Dedifferentiated amniotic fluid mesenchymal stem cell (primary cell): ENCODE results near the gene SFI1.
"Not testable (repeated sequence)": the region's sequence is repeated elsewhere in the genome, so short reads cannot be mapped to it uniquely, and the experiment has no call there.

ENCODE experiments used
- DNase-seq: peaks from one replicate; pipeline ENCODE4 v3.0.0-alpha.2; 2016; ENCODE audit errors: extremely low spot score

Gene SFI1

GRCh38 chr22:31588970-31589675 lies 92.8 kb downstream of the SFI1 start:
- no peak for DNase-seq

DNA sequence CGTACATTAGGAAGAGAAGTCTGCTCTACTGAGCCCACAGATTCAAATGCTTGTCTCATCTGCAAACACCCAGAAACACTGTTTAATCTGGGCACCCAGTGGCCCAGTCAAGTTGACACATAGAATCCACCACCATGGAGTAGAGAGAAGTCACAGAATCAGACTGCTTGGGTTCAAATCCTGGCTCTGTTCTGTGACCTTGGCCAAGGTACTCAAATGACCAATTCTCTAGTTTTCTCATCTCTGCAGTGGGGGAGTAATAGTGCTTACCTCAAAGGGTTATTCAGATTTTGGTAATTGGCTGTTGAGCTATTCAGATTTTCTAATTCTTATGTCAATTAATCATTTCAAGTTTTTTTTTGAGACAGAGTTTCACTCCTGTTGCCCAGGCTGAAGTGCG lies 93.8 kb downstream of the SFI1 start:
- DNase-seq: not testable (repeated sequence)

DNA sequence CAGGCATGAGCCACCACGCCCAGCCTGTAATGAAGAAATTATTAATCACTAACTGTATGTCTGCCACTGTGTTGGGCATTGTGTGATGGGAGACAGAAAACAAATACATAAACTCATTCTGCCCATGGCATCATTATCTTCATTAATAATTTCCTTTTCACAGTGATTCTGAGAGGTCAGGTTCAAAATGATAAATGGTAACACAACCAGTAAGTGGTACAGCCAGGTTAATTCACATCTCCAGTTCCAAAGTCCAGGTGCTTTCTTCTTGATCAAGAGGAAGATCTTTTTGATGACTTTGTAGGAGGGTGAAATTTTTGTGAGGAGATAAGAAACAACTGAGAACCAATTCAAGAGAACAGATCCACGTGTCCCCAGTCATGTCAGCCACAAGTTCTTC lies 98.9 kb downstream of the SFI1 start:
- DNase-seq: no peak

GRCh38 chr22:31602259-31602952 lies 106.1 kb downstream of the SFI1 start:
- peak; percentile 84 for DNase-seq

- no peak for DNase-seq
These were observed 106.8 kb downstream of the SFI1 start for GRCh38 chr22:31603081-31603525.

DNA sequence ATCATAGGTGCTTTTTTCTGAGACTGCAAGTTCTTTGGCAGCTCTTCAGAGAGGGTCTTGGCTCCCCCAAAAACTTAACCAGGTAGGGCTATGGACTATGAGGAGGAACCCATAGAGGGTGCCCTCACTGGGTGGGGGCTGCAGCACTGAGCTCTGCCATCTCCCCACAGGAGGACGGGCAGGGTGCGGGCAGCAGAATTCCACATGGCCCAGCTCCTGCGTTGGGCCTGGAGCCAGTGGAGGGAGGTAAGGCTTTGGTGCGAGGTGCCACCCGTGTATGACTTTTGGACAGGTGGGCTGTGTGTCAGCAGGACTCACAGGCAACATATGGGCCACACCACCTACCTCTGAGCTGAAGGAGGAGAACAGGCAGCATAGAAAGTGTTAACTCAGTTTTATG lies 107.2 kb downstream of the SFI1 start:
- DNase-seq: no peak

DNA sequence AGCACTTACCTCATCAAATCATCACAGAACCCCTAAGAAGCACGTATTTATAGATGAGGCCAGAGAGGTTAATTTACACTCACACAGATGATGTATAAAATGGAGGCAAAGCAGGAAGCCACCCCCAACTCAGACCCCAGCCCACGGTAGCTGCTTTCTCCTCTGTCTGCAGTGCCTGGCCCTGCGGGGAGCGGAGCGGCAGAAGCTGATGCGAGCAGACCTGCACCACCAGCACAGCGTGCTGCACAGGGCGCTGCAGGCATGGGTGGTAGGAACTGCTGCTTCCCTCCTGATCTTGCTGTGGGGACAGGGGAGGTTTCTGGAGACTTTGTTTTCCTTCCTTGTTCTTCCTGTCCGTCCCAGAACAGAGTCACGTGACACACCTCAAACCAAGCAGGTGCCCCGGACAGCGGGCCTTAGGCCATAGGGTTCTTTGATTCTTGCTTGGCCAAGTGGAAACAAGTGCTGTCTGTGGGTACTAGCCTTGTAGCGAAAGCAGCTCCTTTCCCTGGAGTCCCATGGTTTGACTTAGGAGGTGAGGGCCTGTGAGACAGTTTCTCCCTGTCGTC lies 107.9 kb downstream of the SFI1 start:
- no peak for DNase-seq

GRCh38 chr22:31604746-31605705 lies 108.7 kb downstream of the SFI1 start:
- DNase-seq: no peak

DNA sequence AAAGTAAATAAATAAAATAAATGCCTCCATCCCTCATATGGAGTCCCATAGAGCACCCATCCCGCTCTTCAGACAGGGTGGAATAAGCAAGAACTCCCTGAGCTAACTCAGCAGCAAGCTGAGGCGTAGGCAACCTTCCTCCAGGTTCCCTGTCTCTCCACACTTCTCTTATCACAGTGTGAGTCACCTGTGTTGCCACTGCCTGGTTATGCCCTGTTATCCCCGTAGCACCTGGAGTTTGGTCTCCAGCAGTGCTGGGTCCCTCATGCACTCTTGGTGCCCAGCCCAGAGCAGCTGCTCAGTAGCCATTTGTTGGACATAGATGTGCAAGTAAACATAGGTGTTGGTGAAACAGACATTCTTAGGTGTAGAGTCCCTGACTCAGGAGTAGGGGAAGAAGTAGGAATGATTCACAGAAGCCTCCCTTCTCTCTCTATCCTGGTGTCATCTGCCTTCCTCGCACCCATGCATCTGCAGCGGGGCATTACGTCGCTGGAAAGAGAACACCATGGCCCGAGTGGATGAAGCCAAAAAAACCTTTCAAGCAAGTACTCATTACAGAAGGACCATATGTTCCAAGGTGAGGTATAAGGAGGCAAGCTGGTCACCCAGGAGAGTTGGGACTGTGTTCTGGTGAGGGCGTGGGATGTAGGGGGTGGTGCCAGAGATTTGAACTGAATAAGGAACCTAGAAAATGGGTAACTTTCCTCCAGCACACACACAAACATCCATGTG lies 109.7 kb downstream of the SFI1 start:
- no peak for DNase-seq

GRCh38 chr22:31607696-31608095 lies 111.4 kb downstream of the SFI1 start:
- no peak for DNase-seq

DNA sequence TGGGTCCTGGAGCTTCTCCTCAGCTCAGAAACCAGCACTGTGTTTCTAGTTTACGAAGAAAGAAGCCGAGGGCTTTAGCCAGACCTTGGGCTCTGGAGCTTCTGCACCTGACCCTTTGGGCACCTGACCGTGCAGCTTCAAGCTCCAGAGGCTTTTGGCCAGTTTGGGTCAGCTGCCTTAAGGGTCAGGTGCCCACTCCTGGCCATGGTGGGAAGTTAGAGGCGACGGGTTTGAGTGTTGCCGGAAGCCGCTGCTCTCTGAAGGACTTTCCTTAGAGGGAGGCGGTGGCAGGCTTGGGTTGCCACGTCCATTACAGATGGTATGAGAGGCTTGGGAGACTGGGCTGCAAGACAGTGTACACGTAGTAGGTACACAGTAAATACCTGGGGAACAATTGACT lies 113.4 kb downstream of the SFI1 start:
- DNase-seq: no peak

- no peak for DNase-seq
These were observed 114.3 kb downstream of the SFI1 start for GRCh38 chr22:31610611-31611010.

GRCh38 chr22:31611061-31611760 lies 114.9 kb downstream of the SFI1 start:
- DNase-seq: no peak

GRCh38 chr22:31612891-31613285 lies 116.6 kb downstream of the SFI1 start:
- DNase-seq: no peak

DNA sequence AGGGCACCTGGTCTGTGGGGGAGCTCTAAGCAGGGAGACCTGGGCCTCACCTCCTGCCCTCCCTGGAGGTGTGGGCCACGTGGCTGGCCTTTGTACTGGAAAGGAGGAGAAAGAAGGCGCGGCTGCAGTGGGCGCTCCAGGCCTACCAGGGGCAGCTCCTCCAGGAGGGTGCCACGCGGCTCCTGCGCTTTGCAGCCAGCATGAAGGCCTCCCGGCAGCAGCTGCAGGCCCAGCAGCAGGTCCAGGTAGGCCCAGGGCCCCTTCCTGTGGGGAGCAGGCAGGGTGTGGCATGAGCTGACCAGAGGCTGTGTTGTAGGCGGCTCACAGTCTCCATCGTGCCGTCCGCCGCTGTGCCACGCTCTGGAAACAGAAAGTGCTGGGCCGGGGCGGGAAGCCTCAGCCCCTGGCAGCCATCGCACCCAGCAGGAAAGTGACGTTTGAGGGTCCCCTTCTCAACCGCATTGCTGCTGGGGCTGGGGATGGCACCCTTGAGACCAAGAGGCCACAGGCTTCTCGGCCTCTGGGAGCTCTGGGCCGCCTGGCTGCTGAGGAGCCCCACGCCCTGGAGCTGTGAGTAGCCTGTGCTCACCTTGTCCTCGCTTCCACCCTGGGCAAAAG lies 117.1 kb downstream of the SFI1 start:
- no peak for DNase-seq

DNA sequence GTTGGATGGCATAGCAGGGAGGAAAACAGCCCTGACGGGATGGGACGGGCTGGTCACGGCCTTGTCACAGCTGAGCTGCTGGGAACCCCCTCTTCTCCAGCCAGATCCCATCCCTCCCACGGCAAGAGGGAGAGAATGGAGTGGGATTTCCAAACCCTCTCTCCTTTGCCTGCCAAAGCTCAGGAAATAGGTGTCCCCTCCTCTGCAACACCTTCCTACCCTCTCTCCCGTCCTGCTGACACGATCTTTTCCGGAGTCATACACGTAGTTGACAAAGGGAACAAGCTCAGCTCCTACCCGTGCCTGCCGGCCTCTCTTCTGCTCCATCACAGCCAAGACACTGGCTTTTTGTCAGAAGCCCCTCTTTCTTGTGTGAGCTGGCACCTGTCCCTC lies 117.6 kb downstream of the SFI1 start:
- no peak for DNase-seq

DNA sequence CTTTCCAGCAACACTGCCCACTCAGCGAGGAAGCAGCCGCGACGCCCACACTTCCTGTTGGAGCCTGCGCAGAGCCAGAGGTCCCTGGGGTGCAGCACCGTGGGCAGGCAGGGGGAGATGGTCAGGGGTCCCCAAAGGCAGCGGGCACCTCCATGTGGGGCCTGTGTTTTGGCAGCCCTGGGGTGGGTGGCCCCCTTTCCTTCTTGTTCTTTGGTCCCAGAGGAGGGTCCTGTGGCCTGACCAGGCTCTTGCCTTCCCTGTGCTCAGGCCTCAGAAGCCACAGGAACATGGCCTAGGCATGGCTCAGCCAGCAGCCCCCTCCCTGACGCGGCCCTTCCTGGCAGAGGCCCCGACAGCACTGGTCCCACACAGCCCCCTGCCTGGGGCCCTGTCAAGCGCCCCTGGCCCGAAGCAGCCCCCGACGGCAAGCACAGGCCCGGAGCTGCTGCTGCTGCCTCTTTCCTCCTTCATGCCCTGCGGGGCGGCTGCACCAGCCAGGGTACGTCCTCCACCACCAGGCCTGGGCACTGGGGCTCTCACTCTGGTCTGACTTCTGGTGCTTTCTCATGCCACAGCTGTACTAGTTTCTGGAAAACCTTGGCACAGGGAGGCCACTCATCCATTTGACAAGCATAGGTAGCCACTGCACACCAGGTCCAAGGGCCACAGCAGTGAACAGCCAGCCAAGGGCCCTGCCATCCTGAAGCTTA lies 118.6 kb downstream of the SFI1 start:
- no peak for DNase-seq

DNA sequence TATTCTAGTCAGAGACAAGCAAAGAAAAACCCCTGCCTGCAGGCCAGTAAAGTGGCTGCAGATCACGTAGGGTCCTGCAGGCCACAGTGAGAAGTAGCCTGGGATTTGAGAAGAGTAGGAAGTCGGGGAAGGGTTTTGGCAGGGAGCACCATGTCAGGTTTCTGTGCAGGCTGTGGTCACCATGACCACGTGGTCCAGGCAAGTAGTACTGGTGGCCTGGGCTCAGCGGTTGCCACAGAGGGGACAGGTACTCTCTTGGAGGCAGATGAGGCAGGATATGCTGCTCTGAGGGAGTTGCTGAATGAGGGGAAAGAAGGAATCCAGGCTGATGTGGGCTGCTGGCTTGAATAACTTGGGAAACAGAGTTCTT lies 119.1 kb downstream of the SFI1 start:
- DNase-seq: no peak

GRCh38 chr22:31615940-31616314 lies 119.6 kb downstream of the SFI1 start:
- no peak for DNase-seq
